Activated CD4-positive, alpha-beta T cell treated with anti-CD3 and anti-CD28 coated beads, Interleukin-2, amount 50 U/mL, for 4 hours (primary cell): ENCODE data around the gene ACOX1.
"Not testable (repeated sequence)": the region's sequence is repeated elsewhere in the genome, so short reads cannot be mapped to it uniquely, and the experiment has no call there.

ENCODE experiments used
- DNase-seq, 2 experiments: peaks; one replicate each; pipeline ENCODE4 v3.0.0-alpha.2; 2020

ACOX1 gene

GRCh38 chr17:75980188-75981018 is 1.4 kb upstream of the ACOX1 start:
- no peak for DNase-seq

GRCh38 chr17:75979705-75980187 is 780 bp upstream of the ACOX1 start:
- no peak for DNase-seq

GRCh38 chr17:75976175-75976848 is 2.7 kb downstream of the ACOX1 start:
- no peak for DNase-seq

- no peak for DNase-seq
Observed at GRCh38 chr17:75975757-75976174, 3.2 kb downstream of the ACOX1 start.

GRCh38 chr17:75975187-75975586 is 3.8 kb downstream of the ACOX1 start:
- DNase-seq: not testable (repeated sequence)

GRCh38 chr17:75970626-75971025 is 8.3 kb downstream of the ACOX1 start:
- DNase-seq: no peak

- no peak for DNase-seq
Observed at GRCh38 chr17:75970011-75970523, 8.9 kb downstream of the ACOX1 start.

- not testable (repeated sequence) for DNase-seq
Observed at GRCh38 chr17:75969044-75969443, 9.9 kb downstream of the ACOX1 start.

- DNase-seq: no peak
Observed at GRCh38 chr17:75965468-75965867, 13.5 kb downstream of the ACOX1 start.

- no peak for DNase-seq
Observed at GRCh38 chr17:75959839-75960511, 19.0 kb downstream of the ACOX1 start.

GRCh38 chr17:75959051-75959838 is 19.7 kb downstream of the ACOX1 start:
- DNase-seq: no peak

GRCh38 chr17:75950855-75951554 is 28.0 kb downstream of the ACOX1 start:
- no peak for DNase-seq

- DNase-seq: no peak
Observed at GRCh38 chr17:75950421-75950820, 28.5 kb downstream of the ACOX1 start.

GRCh38 chr17:75945211-75945610 is 33.8 kb downstream of the ACOX1 start:
- DNase-seq: no peak

- DNase-seq: no peak
Observed at GRCh38 chr17:75943491-75943890, 35.5 kb downstream of the ACOX1 start.

GRCh38 chr17:75942473-75942872 is 36.5 kb downstream of the ACOX1 start:
- DNase-seq: no peak

- no peak for DNase-seq
Observed at GRCh38 chr17:75941442-75941819, 37.5 kb downstream of the ACOX1 start.

GRCh38 chr17:75940727-75941441 is 38.1 kb downstream of the ACOX1 start, which contains the start of gene FBF1:
FBF1 (minus strand) TSS chr17:75941042; CDS start chr17:75938149, 2,893 bp downstream.
- DNase-seq: peak; percentile 80 to 83

- DNase-seq: no peak
Observed at GRCh38 chr17:75937652-75938051, 41.3 kb downstream of the ACOX1 start.

- no peak for DNase-seq
Observed at GRCh38 chr17:75933808-75934207, 45.2 kb downstream of the ACOX1 start.

- no peak for DNase-seq
Observed at GRCh38 chr17:75932852-75933251, 46.1 kb downstream of the ACOX1 start.
